H9 (cell line): Measurements from ENCODE around the gene HECTD2. TPM values are rescaled to one million over a fixed set of nuclear protein-coding genes. Genes with fewer than 3 reads are reported as not detected.

Experiments used
- DNase-seq: peaks from one replicate; pipeline ENCODE4 v3.0.0-alpha.2; 2017
- H2AFZ ChIP-seq: one replicate; pipeline ENCODE4 v1.6.1; 2013; ENCODE audit warnings: mild to moderate bottlenecking, low read length, control low read depth, moderate library complexity
- H2AK5ac ChIP-seq: 2 replicates; pipeline ENCODE4 v1.6.1; 2013; ENCODE audit warnings: low read length, control low read depth, mixed read lengths; ENCODE audit not compliant: insufficient read length
- H2BK120ac ChIP-seq: one replicate; pipeline ENCODE4 v1.6.1; 2013; ENCODE audit warnings: low read depth, mild to moderate bottlenecking, low read length, control low read depth, inconsistent platforms; ENCODE audit not compliant: poor library complexity, severe bottlenecking
- H2BK12ac ChIP-seq: 2 replicates; pipeline ENCODE4 v1.6.1; 2013; ENCODE audit warnings: low read length, control low read depth, mixed read lengths, low read depth; ENCODE audit not compliant: insufficient read length
- H2BK15ac ChIP-seq: 2 replicates; pipeline ENCODE4 v1.6.1; 2013; ENCODE audit warnings: low read depth, low read length, control low read depth
- H2BK20ac ChIP-seq: one replicate; pipeline ENCODE4 v1.6.1; 2013; ENCODE audit warnings: low read depth, mild to moderate bottlenecking, low read length, control low read depth, inconsistent platforms; ENCODE audit not compliant: poor library complexity, severe bottlenecking
- H2BK5ac ChIP-seq: 2 replicates; pipeline ENCODE4 v1.6.1; 2013; ENCODE audit warnings: low read length, control low read depth, mixed read lengths; ENCODE audit not compliant: insufficient read length
- H3K14ac ChIP-seq: 2 replicates; pipeline ENCODE4 v1.6.1; 2013; ENCODE audit warnings: low read length, control low read depth; ENCODE audit not compliant: insufficient read depth
- H3K18ac ChIP-seq: 2 replicates; pipeline ENCODE4 v1.6.1; 2013; ENCODE audit warnings: low read depth, mild to moderate bottlenecking, mixed read lengths, low read length, control low read depth; ENCODE audit not compliant: insufficient read length
- H3K23ac ChIP-seq: 2 replicates; pipeline ENCODE4 v1.6.1; 2013; ENCODE audit warnings: low read length, control low read depth, mixed read lengths, low read depth; ENCODE audit not compliant: insufficient read length
- H3K23me2 ChIP-seq: 2 replicates; pipeline ENCODE4 v1.6.1; 2013; ENCODE audit warnings: low read depth, mild to moderate bottlenecking, mixed read lengths, low read length, control low read depth; ENCODE audit not compliant: insufficient read length, poor library complexity, severe bottlenecking
- H3K27ac ChIP-seq: 2 replicates; pipeline ENCODE4 v1.5.1; 2013; ENCODE audit warnings: low read length, control low read depth, mixed read lengths, low read depth; ENCODE audit not compliant: insufficient read length
- H3K27me3 ChIP-seq: 2 replicates; pipeline ENCODE4 v1.6.1; 2013; ENCODE audit warnings: low read length, control low read depth, inconsistent platforms; ENCODE audit not compliant: insufficient read depth
- H3K4ac ChIP-seq: 2 replicates; pipeline ENCODE4 v1.6.1; 2013; ENCODE audit warnings: low read depth, mild to moderate bottlenecking, control low read depth, inconsistent platforms, low read length, moderate library complexity
- H3K4me1 ChIP-seq: 2 replicates; pipeline ENCODE4 v1.6.1; 2013; ENCODE audit warnings: low read length, control low read depth, inconsistent platforms; ENCODE audit not compliant: insufficient read depth
- H3K4me2 ChIP-seq: 2 replicates; pipeline ENCODE4 v1.6.1; 2013; ENCODE audit warnings: low read length, control low read depth, mixed read lengths; ENCODE audit not compliant: insufficient read length, insufficient read depth
- H3K56ac ChIP-seq: 2 replicates; pipeline ENCODE4 v1.6.1; 2013; ENCODE audit warnings: low read depth, mild to moderate bottlenecking, mixed read lengths, low read length, control low read depth; ENCODE audit not compliant: insufficient read length
- H3K79me1 ChIP-seq: 2 replicates; pipeline ENCODE4 v1.6.1; 2013; ENCODE audit warnings: low read depth, mild to moderate bottlenecking, moderate library complexity, low read length, control low read depth, inconsistent platforms; ENCODE audit not compliant: insufficient read depth, poor library complexity, severe bottlenecking
- H3K79me2 ChIP-seq: 2 replicates; pipeline ENCODE4 v1.6.1; 2013; ENCODE audit warnings: low read length, control low read depth, inconsistent platforms; ENCODE audit not compliant: insufficient read depth
- H3K9ac ChIP-seq: 2 replicates; pipeline ENCODE4 v1.6.1; 2013; ENCODE audit warnings: low read length, control low read depth, mixed read lengths; ENCODE audit not compliant: insufficient read length; ENCODE audit errors: extremely low read depth
- H3K9me3 ChIP-seq: one replicate; pipeline ENCODE4 v1.6.1; 2013; ENCODE audit warnings: low read depth, low read length, inconsistent platforms; ENCODE audit not compliant: control insufficient read depth
- H3T11ph ChIP-seq: one replicate; pipeline ENCODE4 v1.6.1; 2013; ENCODE audit warnings: mild to moderate bottlenecking, low read length, control low read depth, inconsistent platforms
- H4K20me1 ChIP-seq: one replicate; pipeline ENCODE4 v1.6.1; 2013; ENCODE audit not compliant: control insufficient read depth, insufficient read length, insufficient read depth
- H4K5ac ChIP-seq: 2 replicates; pipeline ENCODE4 v1.6.1; 2013; ENCODE audit warnings: low read depth, mild to moderate bottlenecking, mixed read lengths, low read length, control low read depth; ENCODE audit not compliant: insufficient read length
- H4K8ac ChIP-seq: replicated peaks from 2 replicates; pipeline ENCODE4 v1.6.1; 2013; ENCODE audit warnings: low read length, control low read depth, mixed read lengths, low read depth; ENCODE audit not compliant: insufficient read length
- H4K91ac ChIP-seq: 2 replicates; pipeline ENCODE4 v1.6.1; 2013; ENCODE audit warnings: low read depth, mild to moderate bottlenecking, moderate library complexity, mixed read lengths, low read length, control low read depth; ENCODE audit not compliant: insufficient read length
- H3K27ac Mint-ChIP-seq, 3 experiments: 2 replicates in 2 of 3; 3 replicates in 1 of 3; pipeline ENCODE4 v1.8.0; 2020 to 2021; ENCODE audit warnings: mixed read lengths in 3 of 3, mild to moderate bottlenecking in 1 of 3, moderate library complexity in 1 of 3
- H3K27me3 Mint-ChIP-seq: 2 replicates; pipeline ENCODE4 v1.8.0; 2021; ENCODE audit warnings: low read depth, mild to moderate bottlenecking, moderate library complexity, mixed read lengths
- H3K36me3 Mint-ChIP-seq, 3 experiments: 2 replicates in 2 of 3; 3 replicates in 1 of 3; pipeline ENCODE4 v1.8.0; 2020 to 2021; ENCODE audit warnings: low read depth in 3 of 3, mixed read lengths in 3 of 3; ENCODE audit not compliant: insufficient read depth in 1 of 3
- H3K4me1 Mint-ChIP-seq, 2 experiments: 2 replicates each; pipeline ENCODE4 v1.8.0; 2020; ENCODE audit warnings: mixed read lengths in 2 of 2
- H3K4me3 Mint-ChIP-seq, 2 experiments: 2 replicates in 1 of 2; 3 replicates in 1 of 2; pipeline ENCODE4 v1.8.0; 2020 to 2021; ENCODE audit warnings: mild to moderate bottlenecking in 2 of 2, mixed read lengths in 2 of 2, moderate library complexity in 1 of 2
- H3K9me3 Mint-ChIP-seq, 2 experiments: 2 replicates in 1 of 2; 3 replicates in 1 of 2; pipeline ENCODE4 v1.8.0; 2020; ENCODE audit warnings: mild to moderate bottlenecking in 2 of 2, mixed read lengths in 2 of 2, moderate library complexity in 1 of 2
- WGBS: extraction: QIAGEN DNeasy Blood & Tissue Kit; methylation state at CpG from one replicate; pipeline ENCODE4 v1.1.7; 2013; ENCODE audit warnings: missing lambda C conversion rate, low lambda C conversion rate, mixed read lengths; ENCODE audit not compliant: insufficient read length; ENCODE audit errors: extremely low coverage; 5-methylcytosine and 5-hydroxymethylcytosine counted together
- total RNA-seq: library from RNA; stranded (reverse); gene quantifications from 2 replicates; pipeline ENCODE4 v1.2.1, GENCODE V29; 2021
- TF ChIP-seq, protein P1 (sequence below): fragments of 200-600 bp; sonication (generic); conservative IDR thresholded peaks from 3 replicates; pipeline ENCODE4 v1.8.0; 2021; ENCODE audit warnings: antibody characterized with exemption, mild to moderate bottlenecking

Gene HECTD2
- total RNA-seq, 1 experiment from 2014 or later = 13.4 TPM

DNA sequence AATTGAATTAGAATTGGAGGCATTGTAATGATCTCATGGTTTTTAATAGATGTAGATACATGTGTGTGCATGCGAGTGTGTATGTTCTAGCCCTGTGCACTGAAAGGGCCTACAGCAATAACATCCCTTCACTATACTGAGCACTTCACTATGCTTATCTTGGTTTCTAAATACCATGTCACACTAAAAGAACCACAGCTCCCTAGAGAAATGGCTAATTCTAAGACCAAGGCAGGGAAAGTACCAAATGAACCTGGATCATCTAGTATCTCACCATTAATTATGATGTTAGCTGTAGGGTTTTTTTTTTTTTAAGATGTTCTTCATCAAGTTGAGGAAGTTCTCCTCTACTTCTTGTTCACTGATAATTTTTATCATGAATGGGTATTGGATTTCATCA, 55.1 kb downstream of the HECTD2 start:
- H3K36me3 Mint-ChIP-seq = peaks cover 38 to 64% (median 53%) of the 10 kb centered on the region in 3 experiments
- no peak overlapping the region for H4K5ac ChIP-seq
- H2BK5ac ChIP-seq = no peak overlapping the region
- H4K91ac ChIP-seq = no peak overlapping the region
- no peak overlapping the region for H2BK15ac ChIP-seq
- TF ChIP-seq, protein P1, sequence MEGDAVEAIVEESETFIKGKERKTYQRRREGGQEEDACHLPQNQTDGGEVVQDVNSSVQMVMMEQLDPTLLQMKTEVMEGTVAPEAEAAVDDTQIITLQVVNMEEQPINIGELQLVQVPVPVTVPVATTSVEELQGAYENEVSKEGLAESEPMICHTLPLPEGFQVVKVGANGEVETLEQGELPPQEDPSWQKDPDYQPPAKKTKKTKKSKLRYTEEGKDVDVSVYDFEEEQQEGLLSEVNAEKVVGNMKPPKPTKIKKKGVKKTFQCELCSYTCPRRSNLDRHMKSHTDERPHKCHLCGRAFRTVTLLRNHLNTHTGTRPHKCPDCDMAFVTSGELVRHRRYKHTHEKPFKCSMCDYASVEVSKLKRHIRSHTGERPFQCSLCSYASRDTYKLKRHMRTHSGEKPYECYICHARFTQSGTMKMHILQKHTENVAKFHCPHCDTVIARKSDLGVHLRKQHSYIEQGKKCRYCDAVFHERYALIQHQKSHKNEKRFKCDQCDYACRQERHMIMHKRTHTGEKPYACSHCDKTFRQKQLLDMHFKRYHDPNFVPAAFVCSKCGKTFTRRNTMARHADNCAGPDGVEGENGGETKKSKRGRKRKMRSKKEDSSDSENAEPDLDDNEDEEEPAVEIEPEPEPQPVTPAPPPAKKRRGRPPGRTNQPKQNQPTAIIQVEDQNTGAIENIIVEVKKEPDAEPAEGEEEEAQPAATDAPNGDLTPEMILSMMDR = no peak
- no peaks in the 10 kb centered on the region for H3K23me2 ChIP-seq
- H3K56ac ChIP-seq = no peak overlapping the region
- H3K27me3 Mint-ChIP-seq = peaks cover 1% of the 10 kb centered on the region; the same call in 1 of the 2 replicates
- H3K18ac ChIP-seq = no peak overlapping the region
- no peak overlapping the region for H2BK20ac ChIP-seq
- no peak overlapping the region for H4K8ac ChIP-seq
- no peak overlapping the region for H3K27ac ChIP-seq
- H3K9me3 Mint-ChIP-seq = peaks cover 32 to 36% of the 10 kb centered on the region in 2 experiments
- H3T11ph ChIP-seq = no peak overlapping the region
- no peak overlapping the region for H3K4ac ChIP-seq
- DNase-seq = no peak
- no peak overlapping the region for H3K14ac ChIP-seq
- no peaks in the 10 kb centered on the region for H3K79me1 ChIP-seq
- no peak overlapping the region for H2AK5ac ChIP-seq
- no peaks in the 10 kb centered on the region for H3K4me1 ChIP-seq
- no peak overlapping the region for H2BK12ac ChIP-seq
- H3K4me1 Mint-ChIP-seq = no peaks in the 10 kb centered on the region
- H3K9me3 ChIP-seq = no peaks in the 10 kb centered on the region
- no peak overlapping the region for H3K27ac Mint-ChIP-seq
- no peak overlapping the region for H3K9ac ChIP-seq
- no peak overlapping the region for H3K23ac ChIP-seq
- H2BK120ac ChIP-seq = no peak overlapping the region
- no peaks in the 10 kb centered on the region for H3K79me2 ChIP-seq
- WGBS = no CpG with 5 or more reads among the region's 1 CpG
- H2AFZ ChIP-seq = no peak overlapping the region
- no peaks in the 10 kb centered on the region for H3K27me3 ChIP-seq
- H3K4me2 ChIP-seq = no peak overlapping the region
- no peaks in the 10 kb centered on the region for H4K20me1 ChIP-seq
- no peak overlapping the region for H3K4me3 Mint-ChIP-seq
